GM18502 (cell line): Measurements from ENCODE around the gene PKIB.
"Not testable (repeated sequence)": the region's sequence is repeated elsewhere in the genome, so short reads cannot be mapped to it uniquely, and the experiment has no call there.

Source experiments
- ATAC-seq: cut with Tn5 transposase; IDR thresholded peaks from one replicate; pipeline ENCODE4 v1.9.1; 2021; ENCODE audit warnings: mild to moderate bottlenecking; ENCODE audit not compliant: unreplicated experiment, poor library complexity

PKIB gene

GRCh38 chr6:122736163-122736562 lies 126.0 kb downstream of the PKIB start:
- no peak for ATAC-seq

GRCh38 chr6:122736616-122737015 lies 126.4 kb downstream of the PKIB start:
- no peak for ATAC-seq

GRCh38 chr6:122740091-122740490 lies 129.9 kb downstream of the PKIB start:
- ATAC-seq = no peak

GRCh38 chr6:122740936-122741335 lies 130.7 kb downstream of the PKIB start:
- no peak for ATAC-seq

GRCh38 chr6:122744247-122744646 lies 134.0 kb downstream of the PKIB start:
- ATAC-seq = not testable (repeated sequence)

GRCh38 chr6:122744856-122745255 lies 134.7 kb downstream of the PKIB start:
- ATAC-seq = not testable (repeated sequence)

- ATAC-seq = no peak
Observed at GRCh38 chr6:122746688-122747087, 136.5 kb downstream of the PKIB start.

- ATAC-seq = no peak
Observed at GRCh38 chr6:122747573-122747972, 137.4 kb downstream of the PKIB start.

GRCh38 chr6:122748945-122749344 lies 138.7 kb downstream of the PKIB start:
- ATAC-seq = not testable (repeated sequence)

- no peak for ATAC-seq
Observed at GRCh38 chr6:122749451-122750050, 139.3 kb downstream of the PKIB start.

GRCh38 chr6:122751326-122751725 lies 141.1 kb downstream of the PKIB start:
- ATAC-seq = peak; percentile 89

- no peak for ATAC-seq
Observed at GRCh38 chr6:122752459-122752858, 142.3 kb downstream of the PKIB start.

- no peak for ATAC-seq
Observed at GRCh38 chr6:122753000-122753687, 142.9 kb downstream of the PKIB start.

GRCh38 chr6:122753688-122754056 lies 143.5 kb downstream of the PKIB start:
- ATAC-seq = no peak

- no peak for ATAC-seq
Observed at GRCh38 chr6:122754191-122754731, 144.1 kb downstream of the PKIB start.

GRCh38 chr6:122755901-122756300 lies 145.7 kb downstream of the PKIB start:
- no peak for ATAC-seq

- ATAC-seq = peak; percentile 100
Observed at GRCh38 chr6:122758927-122759334, 148.7 kb downstream of the PKIB start.

GRCh38 chr6:122760330-122760729 lies 150.1 kb downstream of the PKIB start:
- ATAC-seq = no peak

GRCh38 chr6:122766256-122766655 lies 156.1 kb downstream of the PKIB start:
- no peak for ATAC-seq

GRCh38 chr6:122770835-122771601 lies 160.8 kb downstream of the PKIB start:
- no peak for ATAC-seq
